B cell (primary cell): ENCODE data around the gene CXXC5.

Source experiments
- EZH2 ChIP-seq: IDR thresholded peaks from 2 replicates; pipeline ENCODE4 v1.6.1; 2012; ENCODE audit warnings: borderline replicate concordance, low read depth, mild to moderate bottlenecking, moderate library complexity, low read length; ENCODE audit not compliant: insufficient read depth, poor library complexity, severe bottlenecking
- TF ChIP-seq, protein P1 (sequence below): fragments of 200-600 bp; IDR thresholded peaks from one replicate; pipeline ENCODE4 v1.8.0; 2022; ENCODE audit warnings: antibody characterized with exemption, mild to moderate bottlenecking

DNA sequence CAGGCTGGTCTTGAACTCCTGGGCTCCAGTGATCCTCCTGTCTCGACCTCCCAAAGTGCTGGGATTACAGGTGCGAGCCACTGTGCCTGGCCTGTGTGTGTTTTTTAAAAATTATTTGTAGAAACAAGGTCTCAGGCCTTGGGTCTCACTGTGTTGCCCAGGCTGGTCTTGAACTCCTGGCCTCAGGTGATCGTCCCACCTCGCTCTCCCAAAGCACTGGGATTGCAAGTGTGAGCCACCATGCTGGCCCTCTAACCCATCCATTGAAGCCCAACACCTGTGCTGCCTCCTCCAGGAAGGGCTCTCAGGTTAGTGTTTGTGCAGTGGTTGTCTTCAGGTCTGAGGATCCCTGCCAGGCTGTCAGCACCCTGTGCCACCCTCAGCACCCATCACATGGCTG lies 56.6 kb downstream of the CXXC5 start:
- TF ChIP-seq, protein P1, sequence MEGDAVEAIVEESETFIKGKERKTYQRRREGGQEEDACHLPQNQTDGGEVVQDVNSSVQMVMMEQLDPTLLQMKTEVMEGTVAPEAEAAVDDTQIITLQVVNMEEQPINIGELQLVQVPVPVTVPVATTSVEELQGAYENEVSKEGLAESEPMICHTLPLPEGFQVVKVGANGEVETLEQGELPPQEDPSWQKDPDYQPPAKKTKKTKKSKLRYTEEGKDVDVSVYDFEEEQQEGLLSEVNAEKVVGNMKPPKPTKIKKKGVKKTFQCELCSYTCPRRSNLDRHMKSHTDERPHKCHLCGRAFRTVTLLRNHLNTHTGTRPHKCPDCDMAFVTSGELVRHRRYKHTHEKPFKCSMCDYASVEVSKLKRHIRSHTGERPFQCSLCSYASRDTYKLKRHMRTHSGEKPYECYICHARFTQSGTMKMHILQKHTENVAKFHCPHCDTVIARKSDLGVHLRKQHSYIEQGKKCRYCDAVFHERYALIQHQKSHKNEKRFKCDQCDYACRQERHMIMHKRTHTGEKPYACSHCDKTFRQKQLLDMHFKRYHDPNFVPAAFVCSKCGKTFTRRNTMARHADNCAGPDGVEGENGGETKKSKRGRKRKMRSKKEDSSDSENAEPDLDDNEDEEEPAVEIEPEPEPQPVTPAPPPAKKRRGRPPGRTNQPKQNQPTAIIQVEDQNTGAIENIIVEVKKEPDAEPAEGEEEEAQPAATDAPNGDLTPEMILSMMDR, result no peak
- no peak for TF ChIP-seq EZH2
